ENCODE measurements around the gene IGHMBP2. TPM values are rescaled to one million over a fixed set of nuclear protein-coding genes. Genes with fewer than 3 reads are reported as not detected.

The IGHMBP2 gene
- total and polyA plus RNA-seq, 2 of the 8 experiments (the other 6 are each of a cell fraction or from before 2014, with no cell fraction given) = 8.4 to 17.6 TPM

DNA sequence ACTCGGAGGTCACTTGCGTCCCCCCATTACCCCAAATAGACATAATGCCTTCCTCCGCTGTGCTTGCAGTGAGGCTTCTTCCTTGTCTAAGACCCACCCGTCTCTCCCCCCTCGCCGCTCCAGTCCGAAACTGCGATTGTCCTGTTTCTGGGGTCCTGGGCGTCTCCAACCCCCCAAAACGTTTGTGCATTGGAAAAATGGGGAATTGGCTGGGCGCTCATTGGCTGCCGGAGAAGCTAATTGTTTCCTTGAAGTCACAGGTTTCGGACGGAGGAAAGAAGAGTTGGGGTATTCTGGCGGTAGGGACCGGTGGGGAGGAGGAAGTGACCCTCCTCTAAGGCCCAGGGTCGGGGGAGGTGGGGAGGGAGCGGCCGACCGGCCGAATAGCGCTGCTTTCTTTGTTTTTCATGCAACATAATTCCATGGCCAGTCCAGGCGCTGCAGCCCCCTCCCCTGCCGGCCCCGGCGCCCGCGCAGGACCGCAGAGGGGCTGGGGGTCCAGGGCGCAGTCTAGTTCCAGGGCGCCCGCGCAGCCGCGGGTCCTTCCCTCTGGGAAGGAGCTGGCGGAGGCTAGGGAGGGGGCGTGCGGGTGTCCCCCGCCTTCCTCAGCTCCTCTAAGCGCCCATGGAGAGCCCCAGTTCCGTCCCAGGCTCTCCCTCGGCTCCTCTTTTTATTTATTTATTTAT lies 49.3 kb upstream of the IGHMBP2 start (continued):
- peak; percentile 56 for TF ChIP-seq CTBP2 (IDR thresholded peaks at IDR 0.05; ENCODE audit: borderline replicate concordance, insufficient read depth, insufficient read length, low read length)
- TF ChIP-seq SP4 (IDR thresholded peaks at IDR 0.05; ENCODE audit: low read length) = no peak
- no peak for TF ChIP-seq EGR1 (IDR thresholded peaks at IDR 0.05; ENCODE audit: borderline replicate concordance, low read depth, low read length)
- no peak for TF ChIP-seq SRF (IDR thresholded peaks at IDR 0.05; ENCODE audit: low read depth, low read length)

Measured in H1 (cell line).